ENCODE data around the gene CFAP100. TPM values are rescaled to one million over a fixed set of nuclear protein-coding genes. Genes with fewer than 3 reads are reported as not detected.

CFAP100 gene
- polyA plus RNA-seq, 3 donors = not detected

GRCh38 chr3:126479642-126480041 lies 84.9 kb downstream of the CFAP100 start:
- Mint-ChIP-seq H3K4me1 (peaks cover 8% of the 10 kb centered on the region), H3K27ac (no peak overlapping the region), H3K4me3 (no peak overlapping the region), H3K9me3 (peaks cover 0 to 2% (median 0%) of the 10 kb centered on the region in 7 donors), H3K27me3 (ENCODE audit: low read depth in 3 of 3) (no peaks in the 10 kb centered on the region), H3K36me3 (peaks cover 0 to 3% of the 10 kb centered on the region in 2 donors)
- Histone ChIP-seq H3K4me1 (ENCODE audit: control insufficient read depth in 1 of 2, insufficient read depth in 2 of 2, low read length in 2 of 2) (peaks cover 8 to 12% of the 10 kb centered on the region in 2 donors), H4K20me1 (ENCODE audit: insufficient read depth, low read length) (peaks cover under 1% of the 10 kb centered on the region), H3K79me2 (ENCODE audit: insufficient read depth, low read length) (peaks cover 5% of the 10 kb centered on the region), H3K4me2 (replicated peaks; ENCODE audit: extremely low read depth, low read length, poor library complexity, severe bottlenecking) (no peak overlapping the region), H3K4me3 (replicated peaks in 1 of 3; ENCODE audit: low read depth in 2 of 3, low read length in 3 of 3) (no peak overlapping the region), H3K27me3 (ENCODE audit: control insufficient read depth in 2 of 2, insufficient read depth in 2 of 2, low read length in 2 of 2) (no peaks in the 10 kb centered on the region), H3K36me3 (replicated peaks in 1 of 2; ENCODE audit: control insufficient read depth in 1 of 2, insufficient read depth in 2 of 2, low read length in 2 of 2) (no peaks in the 10 kb centered on the region), H3K27ac (ENCODE audit: low read depth in 1 of 2, low read length in 2 of 2) (no peak overlapping the region), H3K9ac (ENCODE audit: insufficient read depth, low read length, poor library complexity, severe bottlenecking) (no peak overlapping the region), H2AFZ (ENCODE audit: insufficient read depth, low read depth, low read length, poor library complexity, severe bottlenecking) (no peak overlapping the region), H3K9me3 (replicated peaks in 1 of 2; ENCODE audit: control insufficient read depth in 1 of 2, insufficient read depth in 1 of 2, low read length in 2 of 2) (no peaks in the 10 kb centered on the region)
- no peak for DNase-seq
- WGBS (ENCODE audit: insufficient coverage) = no CpG with 5 or more reads among the region's 1 CpG
- intact Hi-C loops (cut with micrococcal nuclease) = loop anchor here (10.0 kb wide), 2 partner anchors 125 to 565 kb away; partner anchors contain the start of gene KLF15 (in 1 of the 2)
- TF ChIP-seq CTCF (IDR thresholded peaks at IDR 0.05) = no peak

GRCh38 chr3:126480206-126480605 lies 85.5 kb downstream of the CFAP100 start:
- Histone ChIP-seq H3K4me1 (ENCODE audit: control insufficient read depth in 1 of 2, insufficient read depth in 2 of 2, low read length in 2 of 2) (peaks cover 5 to 7% of the 10 kb centered on the region in 2 donors), H3K9me3 (replicated peaks in 1 of 2; ENCODE audit: control insufficient read depth in 1 of 2, insufficient read depth in 1 of 2, low read length in 2 of 2) (no peaks in the 10 kb centered on the region), H3K79me2 (ENCODE audit: insufficient read depth, low read length) (no peaks in the 10 kb centered on the region), H3K27ac (ENCODE audit: low read depth in 1 of 2, low read length in 2 of 2) (no peak overlapping the region), H3K9ac (ENCODE audit: insufficient read depth, low read length, poor library complexity, severe bottlenecking) (no peak overlapping the region), H2AFZ (ENCODE audit: insufficient read depth, low read depth, low read length, poor library complexity, severe bottlenecking) (no peak overlapping the region), H3K4me2 (replicated peaks; ENCODE audit: extremely low read depth, low read length, poor library complexity, severe bottlenecking) (no peak overlapping the region), H3K36me3 (replicated peaks in 1 of 2; ENCODE audit: control insufficient read depth in 1 of 2, insufficient read depth in 2 of 2, low read length in 2 of 2) (no peaks in the 10 kb centered on the region), H3K4me3 (replicated peaks in 1 of 3; ENCODE audit: low read depth in 2 of 3, low read length in 3 of 3) (no peak overlapping the region), H3K27me3 (ENCODE audit: control insufficient read depth in 2 of 2, insufficient read depth in 2 of 2, low read length in 2 of 2) (no peaks in the 10 kb centered on the region), H4K20me1 (ENCODE audit: insufficient read depth, low read length) (no peaks in the 10 kb centered on the region)
- peaks cover 0 to 3% of the 10 kb centered on the region in 2 donors for H3K36me3 Mint-ChIP-seq
- H3K27ac Mint-ChIP-seq = peak overlapping the region in 1 of 7 donors; percentile 15
- no peak overlapping the region for H3K4me3 Mint-ChIP-seq
- H3K27me3 Mint-ChIP-seq (ENCODE audit: low read depth in 3 of 3) = no peaks in the 10 kb centered on the region
- intact Hi-C loops (cut with micrococcal nuclease) = no loop called here
- peaks cover 0 to 2% (median 0%) of the 10 kb centered on the region in 7 donors for H3K9me3 Mint-ChIP-seq
- H3K4me1 Mint-ChIP-seq = peaks cover 7% of the 10 kb centered on the region
- 94% methylated on average over 4 of the region's 5 CpGs for WGBS (ENCODE audit: insufficient coverage)
- no peak for TF ChIP-seq CTCF (IDR thresholded peaks at IDR 0.05)
- no peak for DNase-seq

All from CD14-positive monocyte (primary cell).